GM20000 (cell line): ENCODE measurements around the gene SLC25A45.
A peak's percentile ranks its signal among the peaks of the same experiment; 100 is the strongest.

Experiments used
- DNase-seq: peaks from one replicate; pipeline ENCODE4 v3.0.0; 2012; ENCODE audit warnings: low spot score
- CTCF ChIP-seq: IDR thresholded peaks from 2 replicates; pipeline ENCODE4 v1.5.1; 2012; ENCODE audit warnings: mild to moderate bottlenecking, control low read depth; ENCODE audit errors: extremely low read depth, missing control alignments

SLC25A45 gene

GRCh38 chr11:65382033-65382803, at the start of gene SLC25A45:
SLC25A45 (minus strand) TSS chr11:65382646; CDS start chr11:65381951, 695 bp downstream.
- peak; percentile 32 for TF ChIP-seq CTCF
- peak; percentile 83 for DNase-seq

GRCh38 chr11:65431451-65432099, 49.1 kb upstream of the SLC25A45 start:
- no peak for DNase-seq

GRCh38 chr11:65430406-65431217, 48.2 kb upstream of the SLC25A45 start:
- no peak for TF ChIP-seq CTCF
- DNase-seq, result no peak

More at GRCh38 chr11:65431451-65432099, 49.1 kb upstream of the SLC25A45 start:
- TF ChIP-seq CTCF, result no peak

- DNase-seq, result no peak
These were observed 47.4 kb upstream of the SLC25A45 start for GRCh38 chr11:65429724-65430405.

GRCh38 chr11:65429068-65429681, 46.7 kb upstream of the SLC25A45 start:
- no peak for TF ChIP-seq CTCF
- DNase-seq, result no peak

More at GRCh38 chr11:65429724-65430405, 47.4 kb upstream of the SLC25A45 start:
- no peak for TF ChIP-seq CTCF

GRCh38 chr11:65428578-65429067, 46.2 kb upstream of the SLC25A45 start:
- TF ChIP-seq CTCF, result no peak
- no peak for DNase-seq
